B cell (primary cell): ENCODE results near the gene TNFAIP8L1.

Experiments used
- EZH2 ChIP-seq: IDR thresholded peaks from 2 replicates; pipeline ENCODE4 v1.6.1; 2012; ENCODE audit warnings: borderline replicate concordance, low read depth, mild to moderate bottlenecking, moderate library complexity, low read length; ENCODE audit not compliant: insufficient read depth, poor library complexity, severe bottlenecking
- TF ChIP-seq, protein P1 (sequence below): fragments of 200-600 bp; IDR thresholded peaks from one replicate; pipeline ENCODE4 v1.8.0; 2022; ENCODE audit warnings: antibody characterized with exemption, mild to moderate bottlenecking

DNA sequence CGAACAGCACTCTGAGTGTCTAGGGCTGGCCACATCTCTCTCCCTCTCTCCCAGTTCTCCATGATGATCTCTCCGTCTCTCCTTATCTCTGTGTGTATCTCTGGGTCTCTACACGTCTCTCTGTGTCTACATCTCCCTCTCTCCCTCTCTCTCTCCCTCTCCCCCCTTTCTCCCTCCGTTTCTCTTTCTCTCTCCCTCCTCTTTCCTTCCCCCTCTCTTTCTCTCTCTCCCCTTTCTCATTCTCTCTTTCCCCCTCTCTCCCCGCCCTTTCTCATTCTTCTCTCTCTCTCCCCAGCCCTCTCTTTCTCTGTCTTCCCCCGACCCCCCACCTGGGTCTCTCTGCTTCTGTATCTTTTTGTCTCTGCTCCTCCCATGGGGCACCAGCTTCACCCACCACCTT lies 21.3 kb upstream of the TNFAIP8L1 start:
- TF ChIP-seq, protein P1, sequence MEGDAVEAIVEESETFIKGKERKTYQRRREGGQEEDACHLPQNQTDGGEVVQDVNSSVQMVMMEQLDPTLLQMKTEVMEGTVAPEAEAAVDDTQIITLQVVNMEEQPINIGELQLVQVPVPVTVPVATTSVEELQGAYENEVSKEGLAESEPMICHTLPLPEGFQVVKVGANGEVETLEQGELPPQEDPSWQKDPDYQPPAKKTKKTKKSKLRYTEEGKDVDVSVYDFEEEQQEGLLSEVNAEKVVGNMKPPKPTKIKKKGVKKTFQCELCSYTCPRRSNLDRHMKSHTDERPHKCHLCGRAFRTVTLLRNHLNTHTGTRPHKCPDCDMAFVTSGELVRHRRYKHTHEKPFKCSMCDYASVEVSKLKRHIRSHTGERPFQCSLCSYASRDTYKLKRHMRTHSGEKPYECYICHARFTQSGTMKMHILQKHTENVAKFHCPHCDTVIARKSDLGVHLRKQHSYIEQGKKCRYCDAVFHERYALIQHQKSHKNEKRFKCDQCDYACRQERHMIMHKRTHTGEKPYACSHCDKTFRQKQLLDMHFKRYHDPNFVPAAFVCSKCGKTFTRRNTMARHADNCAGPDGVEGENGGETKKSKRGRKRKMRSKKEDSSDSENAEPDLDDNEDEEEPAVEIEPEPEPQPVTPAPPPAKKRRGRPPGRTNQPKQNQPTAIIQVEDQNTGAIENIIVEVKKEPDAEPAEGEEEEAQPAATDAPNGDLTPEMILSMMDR = no peak
- no peak for TF ChIP-seq EZH2
